Adrenal gland (tissue), 12 donors: Measurements from ENCODE around the gene ZNF410. TPM values are rescaled to one million over a fixed set of nuclear protein-coding genes. Genes with fewer than 3 reads are reported as not detected.

Experiments
- DNase-seq, 7 donors: peaks; one replicate each; pipeline ENCODE4 v3.0.0-alpha.2; 2019 to 2020
- H3K27ac ChIP-seq, 5 donors: fragments of 200-600 bp; sonication (generic) in 4 of 5; 1 replicate in 3 of 5; 2 replicates in 2 of 5; pipeline versions ENCODE4 v1.5.1 to v1.8.0; 2016 to 2020; ENCODE audit warnings: mild to moderate bottlenecking in 1 of 5
- H3K27me3 ChIP-seq: fragments of 200-600 bp; 2 replicates; pipeline ENCODE4 v1.8.0; 2021
- H3K36me3 ChIP-seq, 2 donors: fragments of 200-600 bp; replicated peaks in 1 of 2; 1 replicate in 1 of 2; 2 replicates in 1 of 2; pipeline versions ENCODE4 v1.5.1 to v1.8.0; 2018 to 2022
- H3K4me1 ChIP-seq, 2 donors: fragments of 200-600 bp; replicated peaks in 1 of 2; 1 replicate in 1 of 2; 2 replicates in 1 of 2; pipeline versions ENCODE4 v1.5.1 to v1.8.0; 2018 to 2021
- H3K4me3 ChIP-seq, 4 donors: fragments of 200-600 bp; sonication (generic) in 3 of 4; one replicate each; pipeline ENCODE4 v1.5.1; 2016 to 2018
- H3K9me3 ChIP-seq, 3 donors: fragments of 200-600 bp; sonication (generic) in 1 of 3; replicated peaks in 1 of 3; 1 replicate in 2 of 3; 2 replicates in 1 of 3; pipeline versions ENCODE4 v1.5.1 to v1.8.0; 2016 to 2021
- POLR2A ChIP-seq, 2 donors: fragments of 450-650 bp; IDR thresholded peaks; one replicate each; pipeline ENCODE4 v1.6.1; 2017; ENCODE audit warnings: antibody characterized with exemption in 2 of 2, mild to moderate bottlenecking in 2 of 2, moderate library complexity in 1 of 2
- WGBS, 4 donors: extraction: QIAGEN DNeasy Blood & Tissue Kit in 2 of 4; methylation state at CpG; one replicate each; pipeline versions ENCODE4 v1.1.5 to v1.1.7; 2013 to 2017; 5-methylcytosine and 5-hydroxymethylcytosine counted together
- intact Hi-C, 2 donors: fragments of 100-400 bp; cut with DNase I; formaldehyde crosslinking; loops; one replicate each; pipeline versions ENCODE4 v1.14.1 to v1.15.0; 2022 to 2023
- polyA plus RNA-seq, 3 donors: library from polyadenylated mRNA; stranded (reverse); fragments of 200-250 nt in 2 of 3; fragments of 350-450 nt in 1 of 3; fragmentation: Illumina TruSeq in 1 of 3; extraction: RNeasy Lipid Tissue Mini Kit (QIAGEN cat#74804) in 1 of 3; gene quantifications; one replicate each; pipeline ENCODE4 v1.2.3, GENCODE V29; 2013 to 2014
- total RNA-seq, 9 donors: library from RNA; depleted of rRNA in 4 of 9; stranded (reverse); fragments of >200 nt in 4 of 9; fragments of 120-200 nt in 1 of 9; fragmentation: NEBNext Ultra II Directional in 1 of 9; extraction: Animal tissue kit (Norgen Biotek cat#: 25700) in 1 of 9; gene quantifications; one replicate each; pipeline versions ENCODE4 v1.1.0 to v1.2.4, GENCODE V29; 2013 to 2023
- TF ChIP-seq, protein P1 (sequence below), 6 experiments: fragments of 450-650 bp in 4 of 6; fragments of 200-600 bp in 2 of 6; sonication (generic) in 1 of 6; IDR thresholded peaks; 1 replicate in 5 of 6; 2 replicates in 1 of 6; pipeline versions ENCODE4 v1.5.1 to v1.8.0; 2016 to 2021; ENCODE audit warnings: antibody characterized with exemption in 6 of 6, mild to moderate bottlenecking in 2 of 6, moderate library complexity in 1 of 6
- donor health status: healthy with polysubstance abuse.
- donor health status: Bipolar disorder and iron deficiency.
- donor health status: DM: yes; HTN: yes; CAD: no.
- donor health status: DM: no; HTN: no; CAD: no.
- donor health status: DM: no; HTN: no; CAD: no.
- donor health status: DM: yes; HTN: yes; CAD: no.

The ZNF410 gene
- total and polyA plus RNA-seq, 12 donors: 30.6 to 79.5 (median 56.8) TPM

DNA sequence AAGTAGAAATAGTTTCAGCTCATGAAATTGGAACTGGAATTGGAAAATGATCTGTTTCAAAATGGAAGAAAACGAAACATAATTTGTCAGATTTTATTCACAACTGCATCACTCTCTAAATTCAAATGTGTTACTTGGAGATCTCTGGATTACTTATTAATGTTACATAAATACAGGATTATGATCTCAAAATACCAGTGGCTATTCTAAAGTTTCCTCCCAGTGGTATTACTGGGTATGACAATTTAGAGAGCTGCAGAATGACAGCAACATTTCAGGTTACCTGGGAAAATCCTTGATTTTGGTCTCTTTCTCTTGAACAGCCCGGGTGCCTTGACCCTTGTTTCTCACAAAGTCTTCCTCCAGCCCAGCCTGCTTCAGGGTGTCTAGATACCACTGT lies 49.0 kb downstream of the ZNF410 start:
- Histone ChIP-seq H3K9me3 (no peaks in the 10 kb centered on the region), H3K27ac (peak overlapping the region in 1 of 5 donors; percentile 4), H3K36me3 (peaks cover 0 to 77% of the 10 kb centered on the region in 2 donors), H3K4me3 (no peak overlapping the region), H3K27me3 (no peaks in the 10 kb centered on the region), H3K4me1 (peaks cover 0 to 7% of the 10 kb centered on the region in 2 donors)
- intact Hi-C loops: no loop called here
- 54 to 71% (median 66%) methylated on average over 2 of the region's 2 CpGs for WGBS, 4 donors
- TF ChIP-seq, protein P1, sequence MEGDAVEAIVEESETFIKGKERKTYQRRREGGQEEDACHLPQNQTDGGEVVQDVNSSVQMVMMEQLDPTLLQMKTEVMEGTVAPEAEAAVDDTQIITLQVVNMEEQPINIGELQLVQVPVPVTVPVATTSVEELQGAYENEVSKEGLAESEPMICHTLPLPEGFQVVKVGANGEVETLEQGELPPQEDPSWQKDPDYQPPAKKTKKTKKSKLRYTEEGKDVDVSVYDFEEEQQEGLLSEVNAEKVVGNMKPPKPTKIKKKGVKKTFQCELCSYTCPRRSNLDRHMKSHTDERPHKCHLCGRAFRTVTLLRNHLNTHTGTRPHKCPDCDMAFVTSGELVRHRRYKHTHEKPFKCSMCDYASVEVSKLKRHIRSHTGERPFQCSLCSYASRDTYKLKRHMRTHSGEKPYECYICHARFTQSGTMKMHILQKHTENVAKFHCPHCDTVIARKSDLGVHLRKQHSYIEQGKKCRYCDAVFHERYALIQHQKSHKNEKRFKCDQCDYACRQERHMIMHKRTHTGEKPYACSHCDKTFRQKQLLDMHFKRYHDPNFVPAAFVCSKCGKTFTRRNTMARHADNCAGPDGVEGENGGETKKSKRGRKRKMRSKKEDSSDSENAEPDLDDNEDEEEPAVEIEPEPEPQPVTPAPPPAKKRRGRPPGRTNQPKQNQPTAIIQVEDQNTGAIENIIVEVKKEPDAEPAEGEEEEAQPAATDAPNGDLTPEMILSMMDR (IDR thresholded peaks at IDR 0.05): peak in 5 of 6 experiments; percentile 26 to 45 (median 40)
- TF ChIP-seq POLR2A (IDR thresholded peaks at IDR 0.05): no peak
- no peak for DNase-seq

GRCh38 chr14:73936548-73936947 lies 49.9 kb downstream of the ZNF410 start:
- TF ChIP-seq POLR2A (IDR thresholded peaks at IDR 0.05): no peak
- TF ChIP-seq, protein P1 (IDR thresholded peaks at IDR 0.05): no peak
- Histone ChIP-seq H3K4me3 (no peak overlapping the region), H3K4me1 (peaks cover 0 to 7% of the 10 kb centered on the region in 2 donors), H3K36me3 (peaks cover 0 to 71% of the 10 kb centered on the region in 2 donors), H3K27me3 (no peaks in the 10 kb centered on the region), H3K9me3 (no peaks in the 10 kb centered on the region), H3K27ac (no peak overlapping the region)
- DNase-seq: peak in 1 of 7 donors; percentile 4
- 55 to 100% (median 94%) methylated on average over 1 of the region's 1 CpG for WGBS, 4 donors
- intact Hi-C loops: no loop called here

GRCh38 chr14:73937012-73937411 lies 50.4 kb downstream of the ZNF410 start:
- no peak for TF ChIP-seq POLR2A (IDR thresholded peaks at IDR 0.05)
- TF ChIP-seq, protein P1 (IDR thresholded peaks at IDR 0.05): no peak
- Histone ChIP-seq H3K9me3 (no peaks in the 10 kb centered on the region), H3K4me1 (peaks cover 0 to 7% of the 10 kb centered on the region in 2 donors), H3K27me3 (no peaks in the 10 kb centered on the region), H3K4me3 (no peak overlapping the region), H3K27ac (peak overlapping the region in 1 of 5 donors; percentile 62), H3K36me3 (peaks cover 0 to 70% of the 10 kb centered on the region in 2 donors)
- intact Hi-C loops: no loop called here
- peak in 1 of 7 donors; percentile 27 for DNase-seq
- WGBS, 4 donors: 82 to 91% (median 86%) methylated on average over 2 of the region's 2 CpGs

DNA sequence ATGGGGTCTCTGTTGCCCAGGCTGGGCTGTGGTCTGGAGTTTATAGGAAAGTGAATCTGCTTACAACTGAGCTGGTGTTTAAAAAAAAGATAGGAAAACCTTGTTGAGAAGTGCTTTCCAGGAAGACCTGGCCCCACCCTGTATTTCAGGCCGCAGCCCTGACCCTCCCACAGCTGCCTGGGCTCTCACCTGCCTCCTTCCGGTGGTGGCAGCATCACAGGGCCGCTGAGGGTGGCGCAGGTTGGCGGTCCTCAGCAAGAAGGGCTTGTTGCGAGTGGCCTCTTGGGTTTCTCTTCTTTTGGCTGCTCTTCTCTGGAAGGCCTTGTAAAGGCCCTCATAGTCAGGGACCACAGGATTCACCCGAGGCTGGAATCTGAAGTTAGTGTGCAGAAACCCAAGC lies 55.5 kb downstream of the ZNF410 start:
- Histone ChIP-seq H3K4me3 (no peak overlapping the region), H3K27me3 (no peaks in the 10 kb centered on the region), H3K27ac (peak overlapping the region in 2 of 5 donors; percentile 15 to 86), H3K36me3 (peaks cover 0 to 57% of the 10 kb centered on the region in 2 donors), H3K4me1 (peaks cover 18 to 43% of the 10 kb centered on the region in 2 donors), H3K9me3 (no peaks in the 10 kb centered on the region)
- TF ChIP-seq POLR2A (IDR thresholded peaks at IDR 0.05): no peak
- TF ChIP-seq, protein P1 (IDR thresholded peaks at IDR 0.05): no peak
- 84 to 91% (median 90%) methylated on average over 3 to 7 of the region's 7 CpGs for WGBS, 4 donors
- intact Hi-C loops: no loop called here
- no peak for DNase-seq
